ENCODE results near the gene CACNA1E.

The CACNA1E gene

GRCh38 chr1:181768211-181768929 is 285.1 kb downstream of the CACNA1E start:
- DNase-seq (ENCODE audit: low read depth): no peak

DNA sequence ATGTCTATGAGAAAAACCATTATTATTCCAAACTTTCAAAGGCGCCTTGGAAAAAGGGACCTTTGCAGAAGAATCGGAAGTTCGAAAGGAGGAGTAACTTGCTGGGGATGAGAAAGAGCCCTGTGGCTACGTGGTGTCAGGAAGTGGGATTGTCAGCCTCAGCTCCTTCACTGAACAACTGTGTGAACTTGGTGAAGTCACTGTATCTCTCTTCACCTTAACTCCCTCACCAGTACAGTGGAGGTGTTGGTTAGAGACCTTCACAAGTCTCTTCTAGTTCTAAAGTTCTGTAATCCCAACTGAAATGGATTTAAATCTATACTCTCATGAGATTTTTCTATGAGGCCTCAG is 285.6 kb downstream of the CACNA1E start:
- DNase-seq (ENCODE audit: low read depth): no peak

GRCh38 chr1:181769846-181770245 is 286.5 kb downstream of the CACNA1E start:
- no peak for DNase-seq (ENCODE audit: low read depth)

DNA sequence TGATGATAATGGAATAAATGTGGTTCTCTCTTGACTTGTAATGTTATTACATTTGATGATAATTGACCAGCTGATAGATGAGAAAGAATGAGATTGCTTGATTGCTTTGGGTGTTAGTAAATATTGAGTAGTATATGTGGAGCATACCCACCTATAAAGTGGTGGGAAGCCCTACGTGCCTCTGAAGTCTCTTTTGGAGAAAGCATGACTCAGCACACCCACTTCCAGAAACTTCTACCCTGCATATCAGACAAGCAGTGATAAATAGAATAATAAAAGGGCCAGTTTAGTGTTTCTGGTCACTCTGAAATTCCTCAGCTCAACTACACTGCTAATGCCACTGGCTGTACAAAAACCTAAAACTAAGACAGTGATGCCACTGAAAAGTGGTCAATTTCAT is 289.4 kb downstream of the CACNA1E start:
- no peak for DNase-seq (ENCODE audit: low read depth)

GRCh38 chr1:181776044-181776443 is 292.7 kb downstream of the CACNA1E start:
- no peak for DNase-seq (ENCODE audit: low read depth)

DNA sequence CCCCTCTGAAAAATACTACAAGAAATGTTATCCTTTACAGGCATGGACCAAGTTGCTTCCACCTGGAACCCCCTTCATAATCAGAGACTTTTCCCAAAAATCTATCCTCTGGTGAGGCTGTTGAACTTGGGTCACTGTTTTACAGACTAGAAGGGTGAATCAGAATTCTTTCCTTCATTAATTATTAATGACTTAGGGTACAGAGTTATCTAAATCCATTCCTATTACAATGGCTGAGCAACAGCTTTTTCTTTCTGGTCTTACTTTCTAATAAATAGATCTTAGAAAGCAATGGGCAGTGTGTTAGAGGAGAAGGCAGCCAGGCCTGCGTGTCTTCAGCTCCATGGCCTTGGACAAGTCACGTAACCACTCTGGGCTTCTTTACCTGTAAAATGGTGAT is 294.0 kb downstream of the CACNA1E start:
- no peak for DNase-seq (ENCODE audit: low read depth)

DNA sequence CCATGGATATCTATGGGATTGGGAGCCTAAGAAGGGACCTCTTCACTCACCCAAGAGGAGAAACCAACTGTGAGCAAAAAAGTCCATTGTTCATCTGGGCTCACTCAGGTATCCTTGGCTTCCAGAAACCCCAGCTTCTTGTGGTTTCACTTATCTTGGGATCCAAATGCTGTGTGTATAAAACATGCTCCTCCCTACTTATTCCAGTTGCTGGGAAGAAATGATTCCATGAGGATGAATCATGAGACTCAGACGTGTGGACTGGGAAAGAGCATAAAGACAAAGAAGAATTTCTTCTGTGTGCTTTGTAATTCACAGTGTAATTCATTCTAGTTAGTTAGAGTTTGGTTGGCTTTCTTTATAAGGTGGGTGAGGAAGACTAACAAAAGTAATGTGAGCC is 294.5 kb downstream of the CACNA1E start:
- no peak for DNase-seq (ENCODE audit: low read depth)

DNA sequence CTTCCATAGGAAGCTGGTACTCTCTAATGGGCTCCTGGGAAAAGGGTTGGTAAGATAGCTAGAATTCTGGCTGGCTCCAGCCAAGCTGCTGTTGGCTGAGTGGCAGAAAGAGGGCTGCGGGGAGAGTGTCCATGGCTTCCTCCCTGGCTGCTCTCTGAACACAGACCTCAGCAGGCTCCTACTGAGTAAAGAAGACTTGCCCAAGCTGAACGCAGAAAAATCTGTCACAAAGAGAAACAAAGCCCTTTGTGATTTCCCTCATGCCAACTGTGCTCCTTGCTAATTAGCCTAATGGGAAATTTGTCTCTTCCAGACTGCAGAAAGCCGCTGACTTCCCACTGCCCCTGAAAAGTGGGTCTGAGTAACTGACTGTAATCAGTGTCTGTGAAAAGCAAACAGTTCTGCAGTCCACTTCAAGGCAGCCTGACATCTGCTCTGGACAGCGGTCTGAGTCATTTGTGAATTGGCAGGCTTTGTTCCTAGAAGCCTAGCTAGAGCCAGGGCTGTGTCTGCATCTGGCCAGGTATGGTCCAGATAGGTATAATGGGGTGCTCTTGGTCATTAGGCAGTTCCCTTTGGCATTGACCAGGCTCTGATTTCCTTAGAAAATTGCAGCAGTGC is 295.4 kb downstream of the CACNA1E start:
- no peak for DNase-seq (ENCODE audit: low read depth)

DNA sequence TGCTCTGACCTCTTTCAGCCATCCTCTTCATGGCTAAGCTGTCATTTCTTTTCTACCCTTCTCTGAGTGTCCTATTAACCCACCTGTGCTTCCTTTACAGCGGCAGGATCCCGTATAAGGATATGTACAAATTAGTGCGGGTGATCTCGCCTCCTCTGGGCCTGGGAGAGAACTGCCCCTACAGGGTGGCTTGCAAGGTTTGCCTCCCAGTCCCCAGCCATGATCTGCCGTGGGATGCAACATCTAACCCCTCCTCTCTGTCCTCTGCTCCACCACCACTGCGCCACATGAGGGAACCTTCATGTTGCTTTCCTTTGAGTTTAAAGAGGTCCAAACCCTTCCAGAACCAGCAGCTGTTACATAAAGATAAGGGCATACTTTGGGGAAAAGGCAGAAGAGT is 296.0 kb downstream of the CACNA1E start:
- no peak for DNase-seq (ENCODE audit: low read depth)

GRCh38 chr1:181783208-181783607 is 299.9 kb downstream of the CACNA1E start:
- no peak for DNase-seq (ENCODE audit: low read depth)

- DNase-seq (ENCODE audit: low read depth): no peak
Observed at GRCh38 chr1:181784039-181784683, 300.8 kb downstream of the CACNA1E start.

DNA sequence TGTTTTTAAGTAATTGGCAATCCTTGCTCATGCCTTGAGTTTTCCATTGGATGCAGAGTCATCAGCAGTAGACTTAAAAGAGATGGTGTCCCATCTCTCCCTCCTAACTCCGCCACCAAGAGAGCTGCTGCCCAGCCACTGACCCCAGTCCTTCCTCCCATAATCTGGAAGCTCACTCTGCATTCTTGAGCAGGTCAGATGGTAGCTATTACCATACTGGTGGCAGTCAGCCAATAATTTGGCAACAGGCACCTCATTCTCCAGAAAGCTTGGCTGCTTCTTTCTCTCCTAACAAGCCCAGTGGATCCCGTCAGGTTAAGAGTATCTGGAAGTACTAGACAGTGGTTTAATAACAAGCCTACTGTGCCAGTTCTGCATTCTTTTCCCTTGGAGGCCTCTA is 306.1 kb downstream of the CACNA1E start:
- DNase-seq (ENCODE audit: low read depth): no peak

DNA sequence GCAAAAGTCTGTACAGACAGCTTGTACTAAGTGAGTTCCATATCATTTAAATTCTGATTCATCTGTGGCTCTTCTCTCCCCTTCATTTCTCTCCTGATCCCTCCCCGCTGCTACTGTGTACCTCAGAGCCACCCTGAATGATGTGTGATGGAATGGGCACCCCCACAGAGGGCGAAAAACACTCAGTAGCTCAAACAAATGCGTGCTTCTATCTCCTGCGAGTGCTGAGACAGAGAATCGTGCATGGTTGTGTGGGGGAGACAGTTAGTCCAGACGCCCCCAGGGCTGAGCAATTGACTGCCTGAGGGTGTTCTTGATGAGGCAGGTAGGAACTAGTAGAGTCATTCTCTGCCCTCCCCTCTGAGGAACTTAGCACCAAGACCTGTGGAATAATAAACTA is 308.4 kb downstream of the CACNA1E start:
- no peak for DNase-seq (ENCODE audit: low read depth)

DNA sequence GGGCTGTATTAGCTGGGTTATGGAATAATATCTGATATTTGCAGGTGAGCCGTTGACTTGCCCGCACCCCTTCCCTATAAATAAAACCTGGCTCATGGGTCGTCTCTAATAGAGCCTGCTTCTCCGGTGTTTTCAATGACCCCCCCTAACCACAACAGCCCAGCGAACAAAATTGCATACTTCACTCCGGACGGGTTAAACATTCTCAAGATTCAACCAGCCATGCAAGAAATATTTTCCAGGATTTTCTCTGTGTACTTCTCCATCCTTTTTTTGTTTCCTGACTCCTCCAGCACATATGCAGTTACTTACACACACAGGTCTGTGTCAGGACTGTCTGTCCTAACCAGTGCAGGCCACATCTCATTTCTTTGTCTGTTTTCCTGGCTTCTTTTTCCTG is 310.5 kb downstream of the CACNA1E start:
- no peak for DNase-seq (ENCODE audit: low read depth)

DNA sequence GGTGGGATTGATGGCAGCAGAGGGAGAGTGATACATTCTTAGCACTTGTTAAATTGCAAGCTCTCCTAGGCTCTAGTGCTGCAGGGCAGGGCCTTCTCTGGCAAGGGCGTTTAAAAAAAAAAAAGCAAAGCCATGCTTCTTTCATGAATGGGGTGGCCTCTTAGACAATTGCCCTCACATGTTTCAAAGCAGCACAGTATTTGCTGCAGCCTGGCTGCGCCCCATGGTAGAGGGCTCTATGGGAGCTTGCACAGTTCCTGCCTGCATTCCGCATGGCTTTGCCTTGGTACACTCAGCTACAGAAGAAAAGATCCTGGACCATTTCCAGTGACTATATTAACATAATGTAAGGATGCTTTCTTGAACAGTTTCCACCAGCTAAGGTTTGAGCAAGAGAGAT is 311.0 kb downstream of the CACNA1E start:
- no peak for DNase-seq (ENCODE audit: low read depth)

GRCh38 chr1:181798191-181798926 is 315.0 kb downstream of the CACNA1E start:
- DNase-seq (ENCODE audit: low read depth): no peak

GRCh38 chr1:181801617-181802016 is 318.3 kb downstream of the CACNA1E start:
- no peak for DNase-seq (ENCODE audit: low read depth)

DNA sequence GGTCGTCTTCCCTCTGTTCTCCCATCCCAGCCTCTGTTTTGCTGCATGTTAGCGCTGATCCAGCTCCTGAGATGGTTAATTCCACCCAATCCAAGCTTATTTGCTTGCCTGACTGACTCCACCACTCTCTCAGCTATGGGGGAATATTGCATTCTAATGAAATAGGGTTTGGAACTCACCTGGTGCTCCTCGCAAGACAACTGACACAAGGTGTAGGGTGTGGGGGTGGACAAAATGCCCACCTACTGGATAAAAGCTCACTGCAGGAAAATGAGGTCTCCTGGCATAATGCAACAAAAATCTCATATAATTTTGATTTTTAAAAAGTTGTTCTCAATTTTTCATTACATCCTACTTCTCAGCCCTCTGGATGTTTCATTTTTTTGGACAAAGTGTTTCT is 319.1 kb downstream of the CACNA1E start:
- DNase-seq (ENCODE audit: low read depth): no peak

DNA sequence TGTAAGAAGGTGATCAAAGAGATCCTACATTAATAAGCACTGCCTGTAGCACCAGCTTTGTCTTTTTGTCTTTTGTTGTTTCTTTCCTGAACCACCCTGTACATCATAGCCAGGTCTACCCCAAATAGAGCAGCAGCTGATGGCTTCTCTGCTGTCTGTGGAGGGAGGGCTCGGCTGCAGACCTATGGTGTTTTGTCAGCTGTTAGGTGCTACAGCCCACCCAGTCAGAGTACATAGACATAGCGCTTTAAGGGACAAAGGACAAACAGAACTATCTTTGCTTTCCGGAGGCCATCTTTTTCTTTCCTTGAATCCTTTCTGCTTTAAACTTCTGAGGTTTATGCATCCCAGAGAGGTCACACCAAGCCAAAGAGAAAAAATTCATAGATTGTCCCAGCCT is 320.1 kb downstream of the CACNA1E start:
- DNase-seq (ENCODE audit: low read depth): no peak

GRCh38 chr1:181804989-181805388 is 321.7 kb downstream of the CACNA1E start:
- DNase-seq (ENCODE audit: low read depth): no peak

DNA sequence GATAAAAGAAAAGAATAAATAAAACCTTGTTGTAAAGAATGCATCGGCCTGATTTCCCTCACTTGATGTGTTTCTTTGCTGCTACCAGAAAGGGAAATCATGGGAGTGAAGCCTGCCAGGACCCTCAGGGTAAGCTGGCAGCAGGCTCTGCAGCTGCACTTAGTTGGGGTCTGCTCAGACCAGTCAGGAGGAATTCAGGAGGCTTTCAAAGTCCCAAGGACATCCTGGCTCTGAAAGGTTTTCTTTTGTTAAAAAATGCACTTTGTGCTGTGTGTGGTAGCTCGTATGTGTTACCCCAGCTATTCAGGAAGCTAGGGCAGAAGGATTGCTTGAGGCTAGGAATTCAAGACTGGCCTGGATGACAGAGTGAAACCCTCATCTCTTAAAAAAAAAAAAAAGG is 323.4 kb downstream of the CACNA1E start:
- DNase-seq (ENCODE audit: low read depth): no peak

DNA sequence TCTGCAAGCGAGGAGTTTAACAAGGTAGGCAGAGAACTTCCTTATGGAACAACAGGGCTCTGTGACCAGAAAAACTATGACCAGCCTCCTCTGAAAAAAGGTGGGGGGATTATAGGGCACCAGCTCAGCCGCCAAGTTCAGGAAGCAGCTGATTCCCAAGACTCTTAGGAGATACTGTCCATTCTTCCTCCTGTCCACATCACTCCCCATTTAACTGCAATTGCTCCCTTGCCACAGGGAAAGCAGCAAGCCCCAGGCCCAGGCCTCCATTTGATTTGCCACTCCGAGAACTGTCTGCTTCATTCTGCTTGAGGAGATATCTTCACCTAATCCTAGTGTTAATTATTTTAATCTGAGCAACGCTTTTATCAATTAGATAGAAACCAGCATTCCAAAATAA is 323.9 kb downstream of the CACNA1E start:
- no peak for DNase-seq (ENCODE audit: low read depth)

DNA sequence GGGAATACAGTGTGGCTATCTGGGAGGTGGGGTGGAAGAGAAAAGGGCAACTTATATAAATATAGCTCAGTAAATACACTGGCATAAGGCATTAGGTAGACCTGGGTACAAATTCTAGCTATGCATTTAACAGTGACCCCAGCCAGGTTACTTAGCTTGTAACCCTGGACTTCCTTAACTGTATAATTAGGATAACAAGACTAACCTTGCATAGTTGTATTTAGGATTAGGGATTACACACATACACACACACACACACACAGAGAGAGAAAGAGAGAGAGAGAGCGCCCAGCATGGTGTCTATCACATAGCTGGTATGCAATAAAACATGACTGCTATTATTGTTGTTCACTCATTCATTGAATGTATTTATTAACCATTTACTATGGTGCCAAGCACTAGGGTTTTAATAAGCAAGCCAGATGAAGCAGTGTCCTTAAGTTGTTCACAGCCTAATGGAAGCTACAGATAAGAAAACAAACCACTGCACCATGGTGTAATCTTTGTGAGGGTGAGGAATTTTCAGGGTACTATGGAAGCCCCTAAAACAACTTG is 326.8 kb downstream of the CACNA1E start:
- DNase-seq (ENCODE audit: low read depth): no peak

Measured in T-helper 22 cell (primary cell).